ENCODE data around the gene LPAR1.
A peak's percentile ranks its signal among the peaks of the same experiment; 100 is the strongest.
"Not testable (repeated sequence)": the region's sequence is repeated elsewhere in the genome, so short reads cannot be mapped to it uniquely, and the experiment has no call there.

LPAR1 gene

DNA sequence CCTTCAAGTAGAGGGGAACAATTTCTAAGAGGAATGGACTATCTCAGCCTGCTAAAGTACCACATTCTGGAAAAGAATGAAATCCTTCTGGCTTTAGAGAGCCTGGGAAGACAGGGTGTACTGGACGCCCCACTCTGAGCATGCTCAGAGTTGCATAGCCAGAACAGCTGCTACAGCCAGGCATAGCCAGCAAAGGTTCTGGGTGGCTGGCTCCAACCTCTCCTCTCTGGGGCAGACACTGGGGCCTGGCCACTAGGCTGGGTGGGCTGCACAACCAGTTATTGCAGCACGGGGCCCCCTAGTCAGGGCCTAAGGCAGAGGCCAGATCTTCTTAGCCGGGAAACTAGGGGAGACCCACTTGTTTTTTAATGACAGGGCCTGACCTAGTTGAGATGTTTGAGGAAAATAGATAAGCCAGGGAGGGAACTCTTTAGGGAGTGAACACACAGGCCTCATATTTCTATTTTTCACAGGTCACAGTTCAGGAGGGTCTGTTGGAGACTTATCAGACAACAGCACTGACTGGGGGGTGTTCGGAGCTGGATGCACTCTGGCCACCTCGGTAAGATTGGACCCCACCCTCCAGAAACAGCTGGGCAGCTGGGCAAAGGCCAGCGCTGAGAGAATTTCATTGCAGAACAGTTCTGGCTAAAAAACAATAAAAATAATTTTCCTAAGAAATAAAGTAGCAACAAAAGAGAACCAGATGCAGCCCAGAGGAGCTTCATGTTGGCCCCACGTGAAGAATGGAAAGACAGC is 142.9 kb downstream of the LPAR1 start:
- no peak overlapping the region for H3K4me3 ChIP-seq (ENCODE audit: low read depth, low read length)
- DNase-seq (ENCODE audit: low read depth): no peak

DNA sequence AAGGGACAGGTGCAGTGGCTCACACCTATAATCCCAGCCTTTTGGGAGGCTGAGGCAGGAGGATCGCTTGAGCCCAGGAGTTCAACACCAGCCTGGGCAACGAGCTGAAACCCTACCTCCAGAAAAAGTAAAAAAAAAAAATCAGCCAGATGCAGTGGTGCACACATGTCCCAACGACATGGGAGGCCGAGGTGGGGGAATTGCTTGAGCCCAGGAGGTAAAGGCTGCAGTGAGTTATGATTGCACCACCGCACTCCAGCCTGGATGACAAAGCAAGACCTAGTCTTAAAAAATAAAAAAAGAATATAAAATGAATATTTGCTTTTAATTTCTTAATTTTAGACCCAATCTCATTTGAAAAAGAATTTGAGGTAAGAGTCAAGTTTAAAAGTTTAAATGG is 143.5 kb downstream of the LPAR1 start:
- no peak for DNase-seq (ENCODE audit: low read depth)
- H3K4me3 ChIP-seq (ENCODE audit: low read depth, low read length): no peak overlapping the region

GRCh38 chr9:110892689-110893088 is 145.6 kb downstream of the LPAR1 start:
- H3K4me3 ChIP-seq (ENCODE audit: low read depth, low read length): no peak overlapping the region
- no peak for DNase-seq (ENCODE audit: low read depth)

DNA sequence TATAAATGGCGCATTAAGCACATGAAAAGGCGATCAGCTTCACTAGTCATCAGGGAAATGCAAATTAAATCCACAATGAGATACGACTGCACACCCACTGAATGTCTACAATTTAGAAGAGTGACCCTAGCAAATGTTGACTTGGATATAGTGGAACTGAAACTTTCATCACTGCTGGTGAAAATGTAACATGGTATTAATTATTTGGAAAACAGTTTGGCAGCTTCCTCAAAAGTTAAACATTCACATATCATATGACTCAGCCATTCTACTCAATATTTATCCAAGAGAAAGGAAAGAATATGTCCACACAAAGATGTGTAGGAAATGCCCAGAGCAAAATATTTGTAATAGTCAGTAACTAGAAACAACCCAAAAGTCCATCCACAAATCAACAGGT is 146.5 kb downstream of the LPAR1 start:
- no peak overlapping the region for H3K4me3 ChIP-seq (ENCODE audit: low read depth, low read length)
- no peak for DNase-seq (ENCODE audit: low read depth)

- no peak for DNase-seq (ENCODE audit: low read depth)
- H3K4me3 ChIP-seq (ENCODE audit: low read depth, low read length): no peak overlapping the region
These were observed 147.9 kb downstream of the LPAR1 start for GRCh38 chr9:110890416-110890815.

DNA sequence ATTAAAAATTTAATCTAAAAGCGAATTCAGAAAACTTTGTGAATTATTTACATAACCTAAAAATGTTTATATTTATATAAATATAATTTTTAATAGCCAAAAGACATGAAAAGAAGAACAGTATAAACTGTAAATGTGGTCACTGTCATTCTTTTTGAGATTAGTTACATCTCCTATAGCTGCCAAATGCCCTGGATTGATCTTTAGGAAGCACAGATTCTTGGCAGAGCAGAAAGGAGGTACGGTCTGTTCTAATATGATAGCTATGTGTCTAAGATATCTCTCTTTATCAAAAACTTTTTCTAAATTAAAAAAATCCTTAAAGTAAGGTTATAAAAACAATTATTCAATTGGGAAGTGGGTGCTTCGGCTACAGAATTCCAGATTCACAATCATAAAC is 151.0 kb downstream of the LPAR1 start:
- DNase-seq (ENCODE audit: low read depth): no peak
- H3K4me3 ChIP-seq (ENCODE audit: low read depth, low read length): no peak overlapping the region

DNA sequence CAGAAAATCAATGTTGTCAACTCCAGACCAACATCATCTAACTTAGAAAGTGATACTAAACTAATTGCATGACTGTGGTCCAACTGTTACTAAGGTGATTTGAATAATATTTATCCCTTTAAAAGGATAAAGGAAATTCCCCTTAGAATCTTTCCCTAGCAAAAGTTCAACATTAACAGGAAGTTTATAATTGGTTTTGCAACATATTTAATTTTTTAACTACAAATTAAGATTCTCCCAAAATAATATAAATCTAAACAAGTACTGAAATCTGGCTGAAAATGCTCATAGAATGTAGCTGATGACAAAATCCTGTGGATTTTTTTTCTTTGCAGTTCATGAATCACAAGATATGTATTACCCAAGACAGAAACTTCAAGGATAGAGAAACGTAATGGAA is 151.4 kb downstream of the LPAR1 start:
- DNase-seq (ENCODE audit: low read depth): no peak
- H3K4me3 ChIP-seq (ENCODE audit: low read depth, low read length): no peak overlapping the region

- H3K4me3 ChIP-seq (ENCODE audit: low read depth, low read length): no peak overlapping the region
- peak; percentile 95 for DNase-seq (ENCODE audit: low read depth)
These were observed 158.1 kb downstream of the LPAR1 start for GRCh38 chr9:110880189-110880588.

- no peak for DNase-seq (ENCODE audit: low read depth)
- H3K4me3 ChIP-seq (ENCODE audit: low read depth, low read length): no peak overlapping the region
These were observed 160.9 kb downstream of the LPAR1 start for GRCh38 chr9:110877374-110877773.

- DNase-seq (ENCODE audit: low read depth): no peak
- no peak overlapping the region for H3K4me3 ChIP-seq (ENCODE audit: low read depth, low read length)
These were observed 161.3 kb downstream of the LPAR1 start for GRCh38 chr9:110876929-110877328.

DNA sequence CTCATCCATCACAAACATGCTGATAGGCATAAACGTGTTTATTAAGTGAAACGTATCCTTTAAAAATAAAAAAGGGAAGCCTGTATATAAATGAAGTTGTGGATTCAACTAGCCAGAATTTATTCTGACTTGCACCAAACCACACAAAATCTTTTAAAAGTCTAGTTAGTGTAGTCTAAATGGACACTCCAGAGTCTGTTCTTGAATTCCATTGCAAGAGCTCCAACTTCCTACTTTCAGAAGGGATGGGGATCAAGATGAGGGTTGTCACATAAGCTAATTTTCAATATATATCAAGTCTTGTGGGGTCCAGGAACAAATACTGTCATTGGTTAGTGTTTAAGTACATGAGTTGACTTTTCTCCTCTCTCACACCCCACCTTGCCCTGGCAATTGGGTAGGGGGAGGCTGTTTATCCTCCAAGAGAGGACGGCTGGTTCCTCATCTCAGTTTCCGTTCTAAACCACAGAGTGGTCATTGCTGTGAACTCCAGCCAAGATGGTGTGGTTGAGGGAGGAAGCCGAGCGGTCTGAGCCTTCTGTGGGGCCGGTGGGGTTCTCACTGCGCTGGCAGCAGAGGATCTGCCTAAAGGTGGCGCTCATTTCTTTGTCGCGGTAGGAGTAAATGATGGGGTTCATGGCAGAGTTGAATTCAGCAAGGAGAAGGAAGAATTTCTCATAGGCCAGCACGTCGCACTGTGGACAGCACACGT is 163.2 kb downstream of the LPAR1 start:
- no peak for DNase-seq (ENCODE audit: low read depth)
- no peak overlapping the region for H3K4me3 ChIP-seq (ENCODE audit: low read depth, low read length)

GRCh38 chr9:110872920-110873319 is 165.3 kb downstream of the LPAR1 start:
- no peak for DNase-seq (ENCODE audit: low read depth)
- H3K4me3 ChIP-seq (ENCODE audit: low read depth, low read length): no peak overlapping the region

- H3K4me3 ChIP-seq (ENCODE audit: low read depth, low read length): no peak overlapping the region
- DNase-seq (ENCODE audit: low read depth): no peak
These were observed 166.5 kb downstream of the LPAR1 start for GRCh38 chr9:110871736-110872135.

GRCh38 chr9:110869931-110870330 is 168.3 kb downstream of the LPAR1 start:
- H3K4me3 ChIP-seq (ENCODE audit: low read depth, low read length): no peak overlapping the region
- DNase-seq (ENCODE audit: low read depth): no peak

DNA sequence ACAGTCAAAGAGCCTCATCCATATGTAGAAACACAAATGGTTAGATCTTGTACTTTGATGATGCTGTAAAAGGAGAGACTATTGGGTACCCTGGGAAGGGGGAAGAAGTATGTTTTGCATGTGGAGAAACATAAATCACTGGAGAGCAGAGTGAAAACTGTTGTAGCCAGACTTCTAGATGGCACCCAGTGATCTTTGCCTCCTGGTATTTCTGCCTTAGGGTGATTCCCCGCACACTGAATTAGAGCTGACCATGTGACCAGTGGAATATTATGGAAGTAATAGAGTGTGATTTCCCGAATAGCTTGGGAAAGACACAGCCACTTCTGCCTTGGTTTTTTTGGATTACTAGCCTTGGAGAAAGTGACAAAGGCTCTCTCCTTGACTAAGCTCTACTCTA is 174.3 kb downstream of the LPAR1 start:
- no peak for DNase-seq (ENCODE audit: low read depth)
- H3K4me3 ChIP-seq (ENCODE audit: low read depth, low read length): no peak overlapping the region

GRCh38 chr9:110861370-110862110 is 176.7 kb downstream of the LPAR1 start:
- not testable (repeated sequence) for DNase-seq (ENCODE audit: low read depth)

DNA sequence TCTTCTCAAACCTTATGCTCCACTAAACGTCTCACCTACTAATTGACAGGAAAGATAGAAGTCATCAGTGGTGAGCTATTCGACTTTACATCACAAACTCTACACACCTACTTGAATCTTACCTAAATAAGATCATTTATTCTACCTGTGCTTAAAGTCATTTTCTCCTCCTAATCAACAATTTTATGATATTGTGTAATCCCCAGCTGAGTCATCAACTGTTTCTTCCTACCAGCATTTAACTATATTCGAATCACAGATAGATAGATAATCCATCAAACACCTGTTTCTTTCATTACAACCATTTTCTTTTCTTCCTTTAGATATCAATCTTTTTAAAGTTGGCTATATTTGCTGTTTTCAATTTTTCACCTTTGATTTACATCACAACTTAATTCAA is 181.5 kb downstream of the LPAR1 start:
- no peak for DNase-seq (ENCODE audit: low read depth)
- no peak overlapping the region for H3K4me3 ChIP-seq (ENCODE audit: low read depth, low read length)

More at GRCh38 chr9:110861370-110862110, 176.7 kb downstream of the LPAR1 start:
- H3K4me3 ChIP-seq (ENCODE audit: low read depth, low read length): not testable (repeated sequence)

DNA sequence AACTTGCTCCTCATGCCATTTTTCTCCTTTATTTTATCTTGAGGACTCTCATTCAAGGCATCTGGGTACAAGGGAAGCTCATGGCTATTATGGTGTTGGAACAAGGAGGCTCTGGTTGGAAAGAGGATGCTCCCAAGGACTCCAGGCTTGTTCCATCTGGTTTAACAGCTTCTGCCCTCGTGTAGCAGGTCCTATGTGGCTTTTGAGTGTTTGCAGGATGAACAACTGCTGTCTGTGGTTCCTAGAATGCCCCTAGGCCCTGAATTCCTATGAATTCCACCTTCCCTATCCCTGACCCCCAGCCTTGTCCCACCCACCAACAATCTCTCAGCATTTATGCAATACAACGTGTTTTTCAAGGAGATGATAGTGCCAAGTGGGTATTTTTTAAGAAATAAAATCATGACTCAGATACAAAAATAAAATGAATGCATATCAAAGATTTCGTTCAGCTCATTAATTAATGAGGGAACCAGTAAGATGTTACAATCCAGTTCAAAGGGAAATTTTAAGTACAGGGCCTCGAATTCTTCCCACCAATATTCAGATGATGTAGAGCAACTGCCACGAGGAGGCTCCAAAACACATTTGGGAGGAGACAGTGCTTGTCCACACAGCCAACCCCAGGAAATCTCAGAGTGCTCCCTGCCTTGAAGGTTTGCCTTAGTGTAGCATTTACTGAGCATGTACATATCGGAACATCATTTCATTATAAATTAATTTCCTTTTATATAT is 187.7 kb downstream of the LPAR1 start:
- no peak for DNase-seq (ENCODE audit: low read depth)
- H3K4me3 ChIP-seq (ENCODE audit: low read depth, low read length): no peak overlapping the region

- H3K4me3 ChIP-seq (ENCODE audit: low read depth, low read length): no peak overlapping the region
- DNase-seq (ENCODE audit: low read depth): no peak
These were observed 190.6 kb downstream of the LPAR1 start for GRCh38 chr9:110847671-110848070.

DNA sequence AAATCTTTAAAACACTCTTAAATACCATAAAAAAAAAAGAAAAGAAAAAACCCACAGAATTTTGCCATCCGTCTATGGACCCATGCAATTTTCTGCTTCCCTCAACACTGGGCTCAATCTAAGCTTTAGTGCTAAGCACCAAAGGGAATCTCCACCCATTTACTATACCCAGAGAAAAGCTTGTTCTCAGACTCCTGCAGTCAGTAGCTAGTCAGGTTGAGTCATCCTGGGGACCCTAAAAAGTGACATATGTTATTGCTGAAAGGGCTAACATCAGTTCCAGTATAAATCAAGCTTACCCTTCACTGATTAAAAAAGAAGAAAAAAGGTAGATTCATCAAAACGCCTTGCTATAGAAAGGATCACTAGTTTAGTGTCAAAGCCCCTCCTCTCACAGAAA is 192.1 kb downstream of the LPAR1 start:
- H3K4me3 ChIP-seq (ENCODE audit: low read depth, low read length): no peak overlapping the region
- DNase-seq (ENCODE audit: low read depth): no peak
